Measurements from ENCODE around the gene BCKDHA.

DNA sequence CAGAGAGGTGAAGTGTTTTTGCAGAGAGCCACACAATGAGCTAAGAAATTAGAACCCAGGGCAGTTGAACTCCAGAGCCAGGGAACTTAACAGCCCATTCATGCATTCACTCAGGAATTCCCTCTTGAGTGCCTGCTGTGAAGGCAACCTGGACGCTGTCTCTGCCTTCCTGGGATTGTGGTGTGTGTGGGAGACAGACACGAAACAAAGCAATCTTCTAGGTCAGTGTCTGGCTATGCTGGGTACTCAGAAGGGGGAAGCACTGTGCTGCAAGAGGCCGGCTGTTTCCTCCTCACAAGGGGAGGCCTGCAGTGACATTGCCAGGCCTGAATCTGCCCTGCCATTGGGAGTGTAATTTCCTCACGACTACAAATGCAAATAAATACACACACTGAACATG, 9.7 kb downstream of the BCKDHA start:
- TF ChIP-seq, protein P1, sequence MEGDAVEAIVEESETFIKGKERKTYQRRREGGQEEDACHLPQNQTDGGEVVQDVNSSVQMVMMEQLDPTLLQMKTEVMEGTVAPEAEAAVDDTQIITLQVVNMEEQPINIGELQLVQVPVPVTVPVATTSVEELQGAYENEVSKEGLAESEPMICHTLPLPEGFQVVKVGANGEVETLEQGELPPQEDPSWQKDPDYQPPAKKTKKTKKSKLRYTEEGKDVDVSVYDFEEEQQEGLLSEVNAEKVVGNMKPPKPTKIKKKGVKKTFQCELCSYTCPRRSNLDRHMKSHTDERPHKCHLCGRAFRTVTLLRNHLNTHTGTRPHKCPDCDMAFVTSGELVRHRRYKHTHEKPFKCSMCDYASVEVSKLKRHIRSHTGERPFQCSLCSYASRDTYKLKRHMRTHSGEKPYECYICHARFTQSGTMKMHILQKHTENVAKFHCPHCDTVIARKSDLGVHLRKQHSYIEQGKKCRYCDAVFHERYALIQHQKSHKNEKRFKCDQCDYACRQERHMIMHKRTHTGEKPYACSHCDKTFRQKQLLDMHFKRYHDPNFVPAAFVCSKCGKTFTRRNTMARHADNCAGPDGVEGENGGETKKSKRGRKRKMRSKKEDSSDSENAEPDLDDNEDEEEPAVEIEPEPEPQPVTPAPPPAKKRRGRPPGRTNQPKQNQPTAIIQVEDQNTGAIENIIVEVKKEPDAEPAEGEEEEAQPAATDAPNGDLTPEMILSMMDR (IDR thresholded peaks at IDR 0.05) = no peak
- TF ChIP-seq POLR2A (IDR thresholded peaks at IDR 0.05) = no peak

Data from lower leg skin (tissue), 3 donors.